Loucy (cell line): Measurements from ENCODE around the gene SWI5.

Experiments used
- CTCF ChIP-seq: fragments of 200-600 bp; sonication (generic); conservative IDR thresholded peaks from 2 replicates; pipeline ENCODE4 v1.5.1; 2014; ENCODE audit warnings: mild to moderate bottlenecking, antibody characterized with exemption, low read length
- EZH2phosphoT487 ChIP-seq: fragments of 200-600 bp; IDR thresholded peaks from 2 replicates; pipeline ENCODE4 v1.6.1; 2018; ENCODE audit warnings: antibody characterized with exemption, mild to moderate bottlenecking, moderate library complexity, borderline replicate concordance

- TF ChIP-seq CTCF (no peak), EZH2phosphoT487 (no peak)
Observed at GRCh38 chr9:128335914-128336313, 59.8 kb downstream of the SWI5 start.
